Measurements from ENCODE around the gene HLA-DOB. TPM values are rescaled to one million over a fixed set of nuclear protein-coding genes. Genes with fewer than 3 reads are reported as not detected.

The HLA-DOB gene
- total and polyA plus RNA-seq, 2 of the 13 experiments (the other 11 are each of a cell fraction or from before 2014, with no cell fraction given) = not detected

- CTCF ChIA-PET (ENCODE audit: low intra/inter-chr PET ratio, low total read pairs) = no interaction called here
- POLR2A ChIA-PET = interaction anchor here (0.6 kb wide), 1 partner anchor 622 kb away, joined by 4 read pairs; no protein-coding TSS in a partner anchor
Measured at GRCh38 chr6:32799740-32800139, 17.1 kb downstream of the HLA-DOB start.

More at GRCh38 chr6:32799740-32800139, 17.1 kb downstream of the HLA-DOB start:
- Histone ChIP-seq H3K27ac (ENCODE audit: extremely low read length, insufficient read depth, low read length) (no peak overlapping the region), H3K4me3 (replicated peaks in 1 of 3; ENCODE audit: insufficient read depth in 1 of 3, low read depth in 2 of 3, low read length in 3 of 3) (no peak overlapping the region), H3K9ac (ENCODE audit: insufficient read depth, low read depth, low read length) (no peak overlapping the region), H2AFZ (ENCODE audit: low read length) (no peak overlapping the region), H4K20me1 (ENCODE audit: insufficient read depth, low read length) (no peaks in the 10 kb centered on the region), H3K27me3 (ENCODE audit: control insufficient read depth in 1 of 2, insufficient read depth in 2 of 2, low read length in 2 of 2) (peaks cover 0 to 18% of the 10 kb centered on the region in 2 experiments; a peak in 3 of 5 replicates), H3K4me2 (ENCODE audit: low read depth, low read length) (no peak overlapping the region), H3K79me2 (ENCODE audit: insufficient read depth, low read length) (no peaks in the 10 kb centered on the region), H3K4me1 (ENCODE audit: insufficient read depth, low read length) (peaks cover 15% of the 10 kb centered on the region), H3K36me3 (replicated peaks in 1 of 2; ENCODE audit: control insufficient read depth in 1 of 2, insufficient read depth in 2 of 2, low read length in 2 of 2) (no peaks in the 10 kb centered on the region), H3K9me3 (ENCODE audit: low read length) (no peaks in the 10 kb centered on the region)
- WGBS (ENCODE audit: low lambda C conversion rate) = 4% methylated on average over 3 of the region's 3 CpGs
- TF ChIP-seq CREB1 (IDR thresholded peaks at IDR 0.05) (no peak), CREB1 (CRISPR knock-in tag; IDR thresholded peaks at IDR 0.05) (no peak), NPAS2 (CRISPR knock-in tag; IDR thresholded peaks at IDR 0.05; ENCODE audit: borderline replicate concordance) (no peak), WIZ (CRISPR knock-in tag; IDR thresholded peaks at IDR 0.05) (no peak), SNAI1 (CRISPR knock-in tag; IDR thresholded peaks at IDR 0.05; ENCODE audit: borderline replicate concordance) (no peak), MTERF4 (CRISPR knock-in tag; IDR thresholded peaks at IDR 0.05) (no peak), TRIM22 (IDR thresholded peaks at IDR 0.05) (no peak), ZNF180 (CRISPR knock-in tag; IDR thresholded peaks at IDR 0.05; ENCODE audit: borderline replicate concordance, low read depth) (no peak), ZNF891 (CRISPR knock-in tag; IDR thresholded peaks at IDR 0.05) (no peak), GTF2F1 (IDR thresholded peaks at IDR 0.05; ENCODE audit: low read length) (no peak), SSRP1 (CRISPR knock-in tag; IDR thresholded peaks at IDR 0.05) (no peak), GABPB1 (CRISPR knock-in tag; IDR thresholded peaks at IDR 0.05) (no peak), FOXO4 (CRISPR knock-in tag; conservative IDR thresholded peaks at IDR 0.05) (no peak)
- no peak for DNase-seq (ENCODE audit: low spot score)
- in situ Hi-C loops (cut with HindIII; ENCODE audit: extremely low pct_ligation_motif_present, low pct_unique_long_range_greater_than_20kb) = loop anchor here (5.0 to 25.0 kb wide), 3 partner anchors 387 to 712 kb away; no protein-coding TSS in a partner anchor
- intact Hi-C loops (cut with micrococcal nuclease; ENCODE audit: unreplicated experiment) = loop anchor here (10.0 kb wide), 1 partner anchor 555 kb away; no protein-coding TSS in a partner anchor
- no TSS peak for BruUV-seq (replicated peaks)
- FAIRE-seq = no peak
- ATAC-seq = no peak

All from HepG2 (cell line).